ENCODE data around the gene APBB2.
"Not testable (repeated sequence)": the region's sequence is repeated elsewhere in the genome, so short reads cannot be mapped to it uniquely, and the experiment has no call there.

DNA sequence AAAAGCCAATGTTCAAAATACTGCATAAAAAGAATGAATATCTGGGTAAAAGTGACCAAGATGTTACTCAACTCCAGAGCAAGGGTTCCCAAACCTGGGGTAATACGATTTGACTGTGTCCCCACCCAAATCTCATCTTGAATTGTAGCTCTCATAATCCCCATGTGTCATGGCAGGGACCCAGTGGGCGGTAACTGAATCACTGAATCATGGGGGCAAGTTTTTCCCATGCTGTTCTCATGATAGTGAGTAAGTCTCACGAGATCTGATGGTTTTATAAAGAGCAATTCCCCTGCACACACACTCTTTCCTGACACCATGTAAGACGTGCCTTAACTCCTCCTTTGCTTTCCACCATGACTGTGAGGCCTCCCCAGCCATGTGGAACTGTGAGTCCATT, 64.8 kb downstream of the APBB2 start:
- TF ChIP-seq, protein P1, sequence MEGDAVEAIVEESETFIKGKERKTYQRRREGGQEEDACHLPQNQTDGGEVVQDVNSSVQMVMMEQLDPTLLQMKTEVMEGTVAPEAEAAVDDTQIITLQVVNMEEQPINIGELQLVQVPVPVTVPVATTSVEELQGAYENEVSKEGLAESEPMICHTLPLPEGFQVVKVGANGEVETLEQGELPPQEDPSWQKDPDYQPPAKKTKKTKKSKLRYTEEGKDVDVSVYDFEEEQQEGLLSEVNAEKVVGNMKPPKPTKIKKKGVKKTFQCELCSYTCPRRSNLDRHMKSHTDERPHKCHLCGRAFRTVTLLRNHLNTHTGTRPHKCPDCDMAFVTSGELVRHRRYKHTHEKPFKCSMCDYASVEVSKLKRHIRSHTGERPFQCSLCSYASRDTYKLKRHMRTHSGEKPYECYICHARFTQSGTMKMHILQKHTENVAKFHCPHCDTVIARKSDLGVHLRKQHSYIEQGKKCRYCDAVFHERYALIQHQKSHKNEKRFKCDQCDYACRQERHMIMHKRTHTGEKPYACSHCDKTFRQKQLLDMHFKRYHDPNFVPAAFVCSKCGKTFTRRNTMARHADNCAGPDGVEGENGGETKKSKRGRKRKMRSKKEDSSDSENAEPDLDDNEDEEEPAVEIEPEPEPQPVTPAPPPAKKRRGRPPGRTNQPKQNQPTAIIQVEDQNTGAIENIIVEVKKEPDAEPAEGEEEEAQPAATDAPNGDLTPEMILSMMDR (IDR thresholded peaks at IDR 0.05 in 2 of 3, conservative IDR thresholded peaks at IDR 0.05 in 1 of 3; ENCODE audit: control insufficient read depth in 2 of 3, extremely low read depth in 1 of 3, insufficient read depth in 1 of 3, low read depth in 3 of 3, low read length in 3 of 3), result not testable (repeated sequence)
- TF ChIP-seq TAF1 (IDR thresholded peaks at IDR 0.05; ENCODE audit: borderline replicate concordance, low read depth, low read length); GABPA (IDR thresholded peaks at IDR 0.05; ENCODE audit: low read depth); TCF12 (IDR thresholded peaks at IDR 0.05; ENCODE audit: low read depth, low read length): not testable (repeated sequence)
- TF ChIP-seq, protein P2, sequence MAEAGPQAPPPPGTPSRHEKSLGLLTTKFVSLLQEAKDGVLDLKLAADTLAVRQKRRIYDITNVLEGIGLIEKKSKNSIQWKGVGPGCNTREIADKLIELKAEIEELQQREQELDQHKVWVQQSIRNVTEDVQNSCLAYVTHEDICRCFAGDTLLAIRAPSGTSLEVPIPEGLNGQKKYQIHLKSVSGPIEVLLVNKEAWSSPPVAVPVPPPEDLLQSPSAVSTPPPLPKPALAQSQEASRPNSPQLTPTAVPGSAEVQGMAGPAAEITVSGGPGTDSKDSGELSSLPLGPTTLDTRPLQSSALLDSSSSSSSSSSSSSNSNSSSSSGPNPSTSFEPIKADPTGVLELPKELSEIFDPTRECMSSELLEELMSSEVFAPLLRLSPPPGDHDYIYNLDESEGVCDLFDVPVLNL (IDR thresholded peaks at IDR 0.05; ENCODE audit: low read depth, low read length), result not testable (repeated sequence)
